ENCODE data around the gene RBBP4.

- no peak for TF ChIP-seq POLR2A (IDR thresholded peaks at IDR 0.05)
- TF ChIP-seq, protein P1, sequence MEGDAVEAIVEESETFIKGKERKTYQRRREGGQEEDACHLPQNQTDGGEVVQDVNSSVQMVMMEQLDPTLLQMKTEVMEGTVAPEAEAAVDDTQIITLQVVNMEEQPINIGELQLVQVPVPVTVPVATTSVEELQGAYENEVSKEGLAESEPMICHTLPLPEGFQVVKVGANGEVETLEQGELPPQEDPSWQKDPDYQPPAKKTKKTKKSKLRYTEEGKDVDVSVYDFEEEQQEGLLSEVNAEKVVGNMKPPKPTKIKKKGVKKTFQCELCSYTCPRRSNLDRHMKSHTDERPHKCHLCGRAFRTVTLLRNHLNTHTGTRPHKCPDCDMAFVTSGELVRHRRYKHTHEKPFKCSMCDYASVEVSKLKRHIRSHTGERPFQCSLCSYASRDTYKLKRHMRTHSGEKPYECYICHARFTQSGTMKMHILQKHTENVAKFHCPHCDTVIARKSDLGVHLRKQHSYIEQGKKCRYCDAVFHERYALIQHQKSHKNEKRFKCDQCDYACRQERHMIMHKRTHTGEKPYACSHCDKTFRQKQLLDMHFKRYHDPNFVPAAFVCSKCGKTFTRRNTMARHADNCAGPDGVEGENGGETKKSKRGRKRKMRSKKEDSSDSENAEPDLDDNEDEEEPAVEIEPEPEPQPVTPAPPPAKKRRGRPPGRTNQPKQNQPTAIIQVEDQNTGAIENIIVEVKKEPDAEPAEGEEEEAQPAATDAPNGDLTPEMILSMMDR (IDR thresholded peaks at IDR 0.05 in 4 of 5, conservative IDR thresholded peaks at IDR 0.05 in 1 of 5), result no peak
Measured at GRCh38 chr1:32684167-32684811, 33.3 kb downstream of the RBBP4 start.

Data from gastrocnemius medialis (tissue), 4 donors.